Endothelial cell (in vitro differentiated cells): ENCODE data around the gene ARIH2. TPM values are rescaled to one million over a fixed set of nuclear protein-coding genes. Genes with fewer than 3 reads are reported as not detected.

Experiments
- DNase-seq: peaks from one replicate; pipeline ENCODE4 v3.0.0; 2021; ENCODE audit warnings: low spot score
- H3K27ac Mint-ChIP-seq: one replicate; pipeline ENCODE4 v1.8.0; 2021; ENCODE audit warnings: mixed read lengths, inconsistent platforms; ENCODE audit not compliant: unreplicated experiment
- H3K27me3 Mint-ChIP-seq: one replicate; pipeline ENCODE4 v1.8.0; 2021; ENCODE audit warnings: mild to moderate bottlenecking, moderate library complexity, mixed read lengths, inconsistent platforms; ENCODE audit not compliant: unreplicated experiment
- H3K36me3 Mint-ChIP-seq: one replicate; pipeline ENCODE4 v1.8.0; 2021; ENCODE audit warnings: mild to moderate bottlenecking, low read depth, mixed read lengths, inconsistent platforms; ENCODE audit not compliant: unreplicated experiment
- H3K4me1 Mint-ChIP-seq: one replicate; pipeline ENCODE4 v1.8.0; 2021; ENCODE audit warnings: mild to moderate bottlenecking, mixed read lengths, inconsistent platforms; ENCODE audit not compliant: unreplicated experiment
- H3K4me3 Mint-ChIP-seq: one replicate; pipeline ENCODE4 v1.8.0; 2021; ENCODE audit warnings: mild to moderate bottlenecking, mixed read lengths, inconsistent platforms; ENCODE audit not compliant: unreplicated experiment
- H3K9me3 Mint-ChIP-seq: one replicate; pipeline ENCODE4 v1.8.0; 2021; ENCODE audit warnings: mixed read lengths, inconsistent platforms; ENCODE audit not compliant: unreplicated experiment
- CTCF ChIP-seq: fragments of 200-600 bp; sonication (generic); IDR thresholded peaks from one replicate; pipeline ENCODE4 v1.5.0; 2021; ENCODE audit warnings: antibody characterized with exemption; ENCODE audit not compliant: unreplicated experiment
- total RNA-seq: library from RNA; stranded (reverse); fragmentation: NEBNext Ultra II Directional; extraction: Animal tissue kit (Norgen Biotek cat#: 25700); gene quantifications from one replicate; pipeline ENCODE4 v1.2.1, GENCODE V29; 2021; ENCODE audit not compliant: unreplicated experiment

Gene ARIH2
- total RNA-seq, 1 donor from 2014 or later: 57.0 TPM

- Mint-ChIP-seq H3K36me3 (no peaks in the 10 kb centered on the region), H3K4me3 (peak overlapping the region; percentile 93), H3K27me3 (peaks cover 2% of the 10 kb centered on the region), H3K27ac (peak overlapping the region; percentile 89), H3K9me3 (no peaks in the 10 kb centered on the region), H3K4me1 (peaks cover 5% of the 10 kb centered on the region)
- TF ChIP-seq CTCF: no peak
- DNase-seq: peak; percentile 8
Observed at GRCh38 chr3:48919215-48920138, 835 bp downstream of the ARIH2 start.

DNA sequence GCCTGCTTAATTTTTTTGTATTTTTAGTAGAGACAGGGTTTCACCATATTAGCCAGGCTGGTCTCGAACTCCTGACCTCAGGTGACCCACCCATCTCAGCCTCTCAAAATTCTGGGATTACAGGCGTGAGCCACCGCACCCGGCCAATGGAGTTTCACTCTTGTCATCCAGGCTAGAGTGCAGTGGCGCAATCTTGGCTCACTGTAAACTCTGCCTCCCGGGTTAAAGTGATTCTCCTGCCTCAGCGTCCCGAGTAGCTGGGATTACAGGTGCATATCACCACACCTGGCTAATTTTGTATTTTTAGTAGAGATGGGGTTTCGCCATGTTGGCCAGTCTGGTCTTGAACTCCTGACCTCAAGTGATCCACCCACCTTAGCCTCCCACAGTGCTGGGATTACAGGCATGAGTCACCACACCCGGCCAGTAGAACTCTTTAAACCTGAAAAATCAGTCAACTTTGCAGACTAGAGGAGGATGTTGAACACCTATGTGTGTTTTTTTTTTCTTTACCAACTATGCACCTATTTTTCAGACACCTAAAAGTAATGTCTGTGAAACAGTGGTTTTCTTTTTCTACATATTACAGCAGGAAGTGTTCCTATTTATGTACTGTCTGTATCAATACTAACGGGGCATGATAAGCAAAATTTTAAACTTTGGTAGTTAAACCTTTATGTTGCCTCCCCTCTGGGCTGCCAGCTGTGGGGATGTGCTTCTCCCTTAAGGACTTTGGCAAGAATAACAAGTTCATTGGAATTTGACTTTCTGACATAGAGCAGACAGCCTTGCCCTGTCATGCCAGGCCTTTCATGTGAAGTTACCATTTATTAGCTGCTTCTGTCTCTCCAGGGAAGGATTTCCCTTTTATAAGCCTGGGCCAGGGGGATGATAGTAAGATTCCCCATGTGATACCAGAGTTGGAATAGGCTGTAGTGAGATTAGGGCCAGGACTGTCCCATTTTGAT is 8.1 kb downstream of the ARIH2 start:
- Mint-ChIP-seq H3K9me3 (no peaks in the 10 kb centered on the region), H3K4me3 (no peak overlapping the region), H3K27ac (no peak overlapping the region), H3K4me1 (peaks cover 18% of the 10 kb centered on the region), H3K36me3 (peaks cover 14% of the 10 kb centered on the region), H3K27me3 (peaks cover 2% of the 10 kb centered on the region)
- no peak for DNase-seq
- no peak for TF ChIP-seq CTCF

DNA sequence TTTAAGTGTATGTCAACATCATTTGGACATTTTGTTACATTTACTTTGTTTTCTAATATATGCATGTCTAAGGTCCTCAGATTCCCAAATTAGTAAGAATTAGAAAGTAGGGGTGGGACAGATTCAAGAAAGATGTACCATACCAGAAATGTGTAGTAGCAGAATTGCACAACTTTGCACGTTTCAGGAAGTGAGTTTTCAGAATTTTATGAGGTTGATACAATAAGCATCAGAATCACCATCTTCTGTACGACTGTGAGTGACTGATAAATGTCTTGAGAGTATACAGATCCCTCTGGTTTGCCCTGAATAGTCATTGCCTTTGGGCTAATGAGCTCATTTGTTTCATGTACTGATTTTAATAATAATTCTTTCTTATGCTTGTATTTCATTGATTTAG is 9.3 kb downstream of the ARIH2 start:
- Mint-ChIP-seq H3K27ac (no peak overlapping the region), H3K4me3 (no peak overlapping the region), H3K36me3 (peaks cover 19% of the 10 kb centered on the region), H3K9me3 (no peaks in the 10 kb centered on the region), H3K27me3 (no peaks in the 10 kb centered on the region), H3K4me1 (peaks cover 18% of the 10 kb centered on the region)
- no peak for DNase-seq
- TF ChIP-seq CTCF: no peak

DNA sequence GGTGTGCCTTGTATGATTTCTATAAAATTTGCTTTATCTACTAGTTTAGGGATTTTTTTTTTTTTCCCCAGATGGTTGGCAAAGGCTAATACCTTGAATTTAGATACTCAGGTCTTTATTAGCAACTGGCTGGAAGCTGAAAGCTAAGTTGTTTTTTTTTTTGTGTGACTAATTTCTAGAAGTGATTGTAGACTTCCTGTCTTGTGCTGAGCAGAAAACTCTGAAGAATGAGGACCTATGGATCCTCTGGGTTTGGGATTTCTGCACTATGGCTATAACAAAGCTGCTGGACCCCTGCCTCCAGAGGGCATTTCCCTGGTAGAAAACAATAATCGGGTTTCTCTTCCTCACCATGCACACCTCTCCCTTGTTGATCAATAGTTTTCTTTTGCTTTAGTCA is 10.0 kb downstream of the ARIH2 start:
- no peak overlapping the region for H3K4me3 Mint-ChIP-seq

More for the DNA sequence above, 10.0 kb downstream of the ARIH2 start:
- Mint-ChIP-seq H3K4me1 (peaks cover 18% of the 10 kb centered on the region), H3K27ac (peak overlapping the region; percentile 2), H3K36me3 (peaks cover 19% of the 10 kb centered on the region), H3K9me3 (no peaks in the 10 kb centered on the region), H3K27me3 (no peaks in the 10 kb centered on the region)
- TF ChIP-seq CTCF: no peak
- DNase-seq: no peak
